ENCODE data around the gene OR52K2.

GRCh38 chr11:4464216-4465159 is 15.4 kb downstream of the OR52K2 start:
- TF ChIP-seq POLR2AphosphoS5 (IDR thresholded peaks at IDR 0.05; ENCODE audit: low read depth): no peak
- TF ChIP-seq CTCF (IDR thresholded peaks at IDR 0.05; ENCODE audit: insufficient read depth, low read length): no peak

All from HL-60 (cell line).